MV-4-11 (cell line): ENCODE data around the gene BABAM1.

ENCODE experiments used
- DNase-seq: peaks from one replicate; lab custom pipeline; 2025; lab: John Stamatoyannopoulos, UW

Gene BABAM1

DNA sequence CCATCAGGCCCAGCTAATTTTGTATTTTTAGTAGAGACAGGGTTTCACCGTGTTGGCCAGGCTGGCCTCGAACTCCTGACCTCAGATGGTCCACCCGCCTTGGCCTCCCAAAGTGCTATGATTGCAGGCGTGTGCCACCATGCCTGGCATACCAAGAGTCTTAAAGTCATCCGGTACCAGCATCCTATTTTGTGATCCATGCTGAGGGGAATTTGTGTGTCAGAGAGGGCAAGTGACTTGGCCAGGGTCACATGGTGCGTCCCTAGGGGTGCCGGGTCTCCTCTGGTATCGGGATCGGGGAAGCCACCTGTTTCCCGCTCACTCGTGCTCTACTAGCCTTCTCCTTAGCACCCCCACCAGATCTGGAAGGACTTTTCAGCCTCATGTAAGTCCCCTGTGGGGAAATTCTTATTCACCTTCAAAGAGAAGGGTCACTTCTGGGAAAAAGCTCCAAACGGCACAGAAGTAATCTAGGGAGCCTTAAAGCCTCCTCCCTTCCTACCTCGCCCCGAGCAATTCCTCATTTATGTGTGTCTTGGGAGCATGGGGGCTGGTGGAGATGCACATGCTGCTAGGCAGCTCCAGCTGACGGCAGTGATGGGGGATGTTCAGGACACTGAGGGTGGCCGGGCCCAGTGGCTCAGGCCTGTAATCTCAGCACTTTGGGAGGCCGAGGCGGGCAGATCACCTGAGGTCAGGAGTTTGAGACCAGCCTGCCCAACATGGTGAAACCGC, 8.4 kb downstream of the BABAM1 start:
- DNase-seq = no peak

DNA sequence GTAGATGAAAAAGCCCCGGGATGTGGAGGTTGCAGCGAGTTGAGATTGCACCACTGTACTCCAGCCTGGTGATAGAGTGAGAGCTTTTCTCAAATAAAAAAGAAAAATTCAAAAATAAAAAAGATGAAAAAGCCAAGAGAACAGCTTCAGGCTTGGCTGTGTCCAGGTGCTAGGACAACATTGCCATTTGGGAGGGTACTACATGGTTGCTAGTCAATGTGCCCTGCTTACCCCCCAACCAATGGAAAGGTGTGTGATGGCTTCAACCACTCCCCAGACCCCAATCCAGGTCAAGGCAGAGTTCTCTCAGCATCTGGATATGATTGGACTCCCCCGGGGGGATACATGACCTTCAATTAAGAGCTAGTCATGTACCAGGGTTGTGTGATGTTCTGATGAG, 12.2 kb downstream of the BABAM1 start:
- DNase-seq = no peak

DNA sequence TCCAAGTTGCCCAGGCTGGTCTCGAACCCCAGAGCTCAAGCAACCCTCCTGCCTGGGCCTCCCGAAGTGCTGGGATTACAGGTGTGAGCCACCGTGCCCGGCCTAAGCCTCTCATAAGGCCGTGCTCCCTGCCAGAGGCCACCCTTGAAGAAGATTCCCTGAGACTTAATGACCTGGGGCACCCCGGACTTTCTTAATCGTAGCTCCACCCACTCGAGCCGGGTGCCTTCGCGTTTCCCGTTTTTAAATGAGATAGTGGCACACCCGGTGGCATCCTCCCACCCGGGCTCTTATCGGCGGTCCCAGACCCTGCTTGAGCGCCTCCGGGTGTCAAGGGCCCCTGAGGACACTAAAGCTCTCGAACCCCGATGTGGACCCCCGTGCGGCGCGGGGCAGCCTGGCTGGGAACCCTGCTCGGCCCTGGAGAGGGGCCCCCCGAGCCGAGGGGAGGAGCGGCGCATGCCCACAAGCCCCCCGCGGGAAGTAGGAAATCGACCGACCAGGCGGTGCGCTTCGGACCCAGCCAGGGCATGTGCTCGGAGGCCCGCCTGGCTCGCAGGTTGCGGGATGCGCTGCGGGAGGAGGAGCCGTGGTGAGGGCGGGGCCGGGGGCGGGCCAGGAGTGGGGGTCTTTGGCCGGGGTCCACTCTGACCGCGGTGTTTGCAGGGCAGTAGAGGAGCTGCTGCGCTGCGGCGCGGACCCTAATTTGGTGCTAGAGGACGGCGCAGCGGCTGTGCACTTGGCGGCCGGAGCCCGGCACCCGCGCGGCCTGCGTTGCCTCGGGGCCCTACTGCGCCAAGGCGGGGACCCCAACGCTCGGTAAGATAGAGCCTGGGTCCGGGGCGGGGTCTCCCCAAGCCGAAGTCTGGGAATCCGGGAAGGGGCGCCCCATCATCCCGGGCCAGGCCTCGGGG, 14.4 kb downstream of the BABAM1 start, which contains the start of gene ANKLE1:
Gene ANKLE1 (plus strand): TSS at position 511 of the 914 bp plus-strand sequence. CDS start 20 bp downstream, at position 531.
- DNase-seq = peak; percentile 90

DNA sequence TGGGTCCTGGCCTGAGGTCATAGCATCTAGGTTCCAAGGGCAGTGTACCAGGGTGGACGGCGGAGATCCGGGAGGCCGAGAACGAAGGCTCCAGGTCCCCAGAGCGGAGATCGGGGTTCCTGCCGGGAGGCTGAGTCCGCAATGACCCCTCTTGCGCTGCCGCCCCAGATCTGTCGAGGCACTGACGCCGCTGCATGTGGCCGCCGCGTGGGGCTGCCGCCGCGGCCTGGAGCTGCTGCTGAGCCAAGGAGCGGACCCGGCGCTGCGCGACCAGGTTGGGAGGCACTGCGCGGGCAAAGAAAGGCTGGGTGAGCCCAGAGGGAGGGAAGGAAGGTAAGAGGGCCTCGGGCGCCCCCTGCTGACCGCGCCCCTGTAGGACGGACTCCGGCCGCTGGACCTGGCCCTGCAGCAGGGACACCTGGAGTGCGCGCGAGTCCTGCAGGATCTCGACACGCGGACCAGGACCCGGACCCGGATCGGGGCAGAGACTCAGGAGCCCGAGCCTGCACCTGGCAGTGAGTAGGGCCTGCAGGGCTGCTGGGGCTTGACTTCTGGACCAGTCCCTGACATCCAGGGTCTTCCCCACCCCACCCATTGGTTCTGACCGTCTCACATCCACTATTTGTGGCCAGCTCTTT, 15.4 kb downstream of the BABAM1 start:
- DNase-seq = peak; percentile 83

DNA sequence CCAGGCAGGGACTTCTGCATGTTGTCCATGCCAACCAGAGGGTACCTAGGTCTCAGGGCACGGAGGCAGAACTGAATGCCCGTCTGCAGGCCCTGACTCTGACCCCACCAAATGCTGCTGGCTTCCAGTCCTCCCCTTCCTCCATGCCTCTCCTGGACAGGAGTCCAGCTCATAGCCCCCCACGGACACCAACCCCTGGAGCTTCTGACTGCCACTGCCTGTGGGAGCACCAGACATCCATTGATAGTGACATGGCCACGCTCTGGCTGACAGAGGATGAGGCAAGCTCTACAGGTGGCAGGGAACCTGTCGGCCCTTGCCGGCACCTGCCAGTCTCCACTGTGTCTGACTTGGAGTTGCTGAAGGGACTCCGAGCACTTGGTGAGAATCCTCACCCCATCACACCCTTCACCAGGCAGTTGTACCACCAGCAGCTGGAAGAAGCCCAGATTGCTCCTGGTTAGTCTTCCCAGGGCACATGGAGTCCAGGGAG, 16.3 kb downstream of the BABAM1 start:
- no peak for DNase-seq

DNA sequence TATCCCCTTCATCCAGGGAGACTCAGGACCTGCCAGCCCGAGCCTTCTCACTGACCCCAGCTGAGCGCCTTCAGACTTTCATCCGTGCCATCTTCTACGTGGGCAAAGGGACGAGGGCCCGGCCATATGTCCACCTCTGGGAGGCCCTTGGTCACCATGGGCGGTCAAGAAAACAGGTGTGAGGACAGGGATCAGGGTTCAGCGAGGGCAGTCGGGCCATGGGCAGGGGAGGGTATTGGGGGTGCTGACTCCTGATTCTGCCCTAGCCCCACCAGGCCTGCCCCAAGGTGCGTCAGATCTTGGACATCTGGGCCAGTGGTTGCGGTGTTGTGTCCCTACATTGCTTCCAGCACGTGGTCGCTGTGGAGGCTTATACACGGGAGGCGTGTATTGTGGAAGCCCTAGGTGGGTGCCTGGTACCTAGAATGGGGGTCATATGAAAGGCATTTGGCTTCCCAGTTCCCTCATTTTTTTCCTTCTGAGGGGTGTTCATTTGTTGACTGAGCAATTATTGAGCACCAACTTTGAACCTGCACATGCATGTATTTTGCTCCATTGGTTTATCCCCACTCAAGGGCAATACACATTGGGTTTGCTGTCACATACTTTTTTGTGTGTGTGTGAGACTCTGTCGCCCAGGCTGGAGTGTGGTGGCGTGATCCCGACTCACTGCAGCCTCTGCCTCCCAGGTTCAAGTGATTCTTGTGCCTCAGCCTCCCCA, 18.3 kb downstream of the BABAM1 start:
- DNase-seq = no peak

DNA sequence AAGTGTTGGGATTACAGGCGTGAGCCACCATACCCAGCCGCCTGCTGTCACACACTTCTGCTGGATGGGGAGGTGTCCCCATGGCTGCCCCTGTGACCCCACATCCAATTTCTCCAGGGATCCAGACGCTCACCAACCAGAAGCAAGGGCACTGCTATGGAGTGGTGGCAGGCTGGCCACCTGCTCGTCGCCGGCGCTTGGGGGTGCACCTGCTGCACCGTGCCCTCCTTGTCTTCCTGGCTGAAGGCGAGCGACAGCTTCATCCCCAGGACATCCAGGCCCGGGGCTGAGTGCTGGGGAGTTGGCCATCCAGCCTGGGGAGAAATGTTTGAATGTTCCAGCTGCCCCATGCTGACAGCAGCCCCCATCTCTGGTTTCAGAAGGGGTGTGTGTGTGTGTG, 19.0 kb downstream of the BABAM1 start:
- DNase-seq = no peak

DNA sequence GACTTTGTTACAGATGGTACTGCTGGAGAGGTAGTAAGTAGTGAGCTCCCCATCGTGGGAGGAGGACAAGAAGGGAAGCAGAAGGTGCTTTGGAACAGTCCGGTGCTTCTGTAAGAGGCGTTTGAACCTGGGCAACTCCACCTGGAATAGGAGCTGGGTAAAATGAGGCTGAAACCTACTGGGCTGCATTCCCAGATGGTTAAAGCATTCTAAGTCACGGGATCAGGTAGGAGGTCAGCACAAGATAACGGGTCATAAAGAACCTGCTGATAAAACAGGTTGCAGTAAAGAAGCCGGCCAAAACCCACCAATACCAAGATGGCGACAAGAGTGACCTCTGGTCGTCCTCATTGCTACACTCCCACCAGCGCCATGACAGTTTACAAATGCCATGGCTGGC, 19.5 kb downstream of the BABAM1 start:
- DNase-seq = no peak

DNA sequence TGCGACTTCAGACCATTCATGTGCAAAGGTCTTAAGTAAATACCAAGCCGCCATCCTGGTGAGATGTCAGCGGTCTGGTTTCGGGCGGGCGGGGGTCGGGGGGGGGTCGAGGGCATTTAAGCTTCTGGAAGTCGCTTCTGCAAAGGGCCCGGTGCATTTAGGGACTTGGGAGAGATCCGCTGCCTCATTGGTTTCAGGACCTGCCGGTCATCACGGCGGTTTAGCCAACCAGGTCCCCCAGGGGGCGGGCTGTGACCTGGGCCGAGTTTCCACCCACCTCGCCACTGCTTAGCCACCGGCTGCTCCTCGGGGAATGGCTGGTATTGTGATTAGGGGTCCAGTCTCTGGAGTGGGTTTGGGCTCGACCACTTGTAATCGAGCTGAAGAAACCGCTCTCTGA, 22.2 kb downstream of the BABAM1 start:
- peak; percentile 88 for DNase-seq

DNA sequence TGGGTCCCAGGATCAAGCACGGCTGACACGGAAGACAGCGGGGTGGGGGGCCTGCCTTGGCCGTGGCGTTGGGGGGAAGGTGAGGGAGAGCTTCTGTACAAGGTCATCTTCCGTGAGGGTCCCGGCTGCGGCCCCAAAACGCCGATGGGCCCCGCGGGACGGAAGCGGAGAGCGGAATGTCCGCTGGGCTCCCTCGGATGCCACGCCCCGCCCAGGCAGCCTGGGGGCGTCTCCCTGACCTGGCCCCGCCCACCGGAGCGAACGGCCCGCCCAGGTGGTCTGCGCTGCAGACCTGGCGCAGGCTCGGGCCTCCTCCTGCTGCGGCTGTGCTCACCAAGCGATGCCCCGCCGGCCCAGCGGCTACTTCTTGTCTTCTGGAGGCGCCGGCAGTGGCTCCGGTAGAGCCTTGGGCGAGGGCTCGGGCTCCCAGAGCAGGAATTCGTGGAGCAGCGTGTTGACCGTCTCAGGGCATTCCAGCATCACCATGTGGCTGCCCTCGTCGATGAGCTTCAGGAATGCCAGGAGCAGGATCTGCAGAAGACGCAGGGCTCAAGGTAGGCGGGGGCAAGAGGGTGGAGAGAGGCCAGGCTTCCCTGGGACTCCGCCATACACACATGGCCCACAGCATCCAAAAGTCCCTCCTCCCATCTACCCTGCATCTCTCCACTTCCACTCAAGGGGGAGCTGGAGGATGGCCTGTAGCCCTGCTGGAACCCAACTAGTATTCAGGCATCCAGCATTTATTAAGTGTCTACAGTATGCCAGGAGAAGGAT, 25.2 kb downstream of the BABAM1 start:
- peak; percentile 94 for DNase-seq

DNA sequence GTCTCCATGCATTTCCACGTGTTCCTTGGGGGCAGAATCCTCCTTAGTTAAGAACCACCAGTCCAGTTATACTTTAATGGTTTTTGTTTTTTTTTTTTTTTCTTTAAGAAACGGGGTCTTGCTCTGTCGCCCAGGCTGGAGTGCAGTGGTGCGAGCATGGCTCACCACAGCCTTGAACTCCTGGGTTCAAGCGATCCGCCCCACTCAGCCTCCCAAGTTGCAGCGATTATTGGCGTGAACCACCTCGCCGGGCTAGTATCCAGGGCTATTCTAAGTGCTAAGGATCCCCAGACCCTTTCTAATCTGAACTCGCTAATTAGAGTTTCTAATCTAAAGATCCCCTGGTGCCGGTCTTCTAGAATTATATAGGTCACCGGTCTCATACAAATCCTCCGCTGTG, 26.4 kb downstream of the BABAM1 start:
- DNase-seq = no peak

DNA sequence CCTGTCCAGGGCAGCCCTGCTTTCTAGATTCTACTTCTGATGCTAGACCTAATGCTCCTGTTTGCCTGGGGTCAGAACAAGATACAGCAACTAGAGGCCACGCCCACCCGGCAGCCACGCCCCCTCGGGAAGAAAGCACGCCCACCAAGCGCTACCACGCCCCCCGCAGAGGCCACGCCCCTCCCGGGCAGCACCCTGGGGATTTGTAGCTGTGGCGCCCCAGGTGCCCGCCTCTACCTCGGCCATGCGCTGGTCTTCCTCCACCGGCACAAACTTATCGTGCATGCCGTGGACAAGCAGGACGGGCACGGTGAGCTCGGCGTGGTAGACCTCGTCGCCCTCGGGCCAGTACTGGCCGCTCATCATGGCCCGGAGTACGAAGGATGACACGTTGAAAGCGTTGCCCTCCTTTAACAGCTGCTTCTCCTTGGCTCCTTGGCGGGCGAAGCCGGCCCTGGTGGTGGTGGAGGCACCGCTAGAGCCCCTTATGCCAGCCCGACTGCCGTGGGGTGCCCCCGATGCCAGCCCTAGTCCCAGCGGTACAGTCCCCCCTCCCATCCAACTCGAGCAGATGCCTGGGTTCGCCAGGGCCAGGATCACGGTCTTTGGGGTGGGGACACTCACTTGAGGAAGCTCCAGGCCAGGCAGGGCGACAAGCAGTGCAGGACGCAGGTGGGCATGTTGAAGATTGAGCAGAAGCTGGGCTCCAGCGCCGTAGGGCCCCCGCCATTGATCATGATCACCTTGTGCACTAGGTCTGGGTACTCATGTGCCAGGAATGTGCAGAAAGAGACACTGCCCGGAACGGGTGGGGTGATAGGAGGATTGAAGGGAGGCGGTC, 27.0 kb downstream of the BABAM1 start:
- DNase-seq = peak; percentile 37

DNA sequence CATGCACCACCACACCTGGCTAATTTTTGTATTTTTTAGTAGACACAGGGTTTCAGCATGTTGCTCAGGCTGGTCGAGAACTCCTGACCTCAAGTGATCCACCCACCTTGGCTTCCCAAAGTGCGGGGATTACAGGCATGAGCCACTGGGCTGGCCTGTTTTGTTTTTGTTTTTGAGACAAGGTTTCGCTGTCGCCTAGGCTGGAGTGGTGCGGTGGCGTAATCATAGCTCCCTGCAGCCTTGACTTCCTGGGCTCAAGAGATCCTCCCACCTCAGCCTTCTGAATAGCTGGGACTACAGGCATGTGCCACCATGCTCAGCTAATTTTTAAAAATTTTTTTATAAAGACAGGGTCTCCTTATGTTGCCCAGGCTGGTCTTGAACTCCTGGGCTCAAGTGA, 28.3 kb downstream of the BABAM1 start:
- DNase-seq = peak; percentile 37

DNA sequence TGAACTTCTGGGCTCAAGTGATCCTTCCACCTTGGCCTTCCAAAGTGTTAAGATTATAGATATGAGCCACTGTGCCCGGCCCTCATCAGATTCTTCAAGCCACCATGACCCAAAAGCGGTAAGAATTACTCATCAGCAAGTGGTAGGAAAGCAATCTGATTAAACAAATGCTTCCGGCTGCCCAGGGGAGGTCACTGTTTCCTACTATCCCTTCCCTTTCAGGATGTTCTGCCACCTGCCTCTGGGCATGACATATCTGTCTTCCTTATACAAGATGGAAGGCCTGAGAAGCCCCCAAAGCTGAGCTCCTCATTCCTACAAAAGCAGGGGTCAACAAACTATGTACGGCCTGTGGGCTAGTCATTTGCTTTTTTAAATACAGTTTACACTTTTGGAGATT, 29.0 kb downstream of the BABAM1 start:
- peak; percentile 58 for DNase-seq

DNA sequence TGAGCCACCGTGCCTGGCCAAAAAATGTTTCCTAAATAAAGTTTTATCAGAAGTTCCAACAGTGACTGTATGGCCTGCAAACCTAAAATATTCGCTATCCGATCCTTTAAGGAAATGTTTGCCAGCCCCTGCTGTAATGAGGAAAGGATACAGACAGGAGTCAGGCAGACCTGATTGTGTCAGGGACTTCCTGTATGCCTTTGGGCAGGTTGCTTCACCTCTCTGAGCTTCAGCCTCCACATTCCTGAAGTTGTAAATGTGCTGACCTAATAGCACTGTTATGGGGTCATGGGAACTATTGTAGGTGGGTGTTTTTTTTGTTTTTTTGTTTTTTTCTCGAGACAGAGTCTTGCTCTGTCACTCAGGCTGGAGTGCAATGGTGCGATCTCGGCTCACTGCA, 29.7 kb downstream of the BABAM1 start:
- no peak for DNase-seq

DNA sequence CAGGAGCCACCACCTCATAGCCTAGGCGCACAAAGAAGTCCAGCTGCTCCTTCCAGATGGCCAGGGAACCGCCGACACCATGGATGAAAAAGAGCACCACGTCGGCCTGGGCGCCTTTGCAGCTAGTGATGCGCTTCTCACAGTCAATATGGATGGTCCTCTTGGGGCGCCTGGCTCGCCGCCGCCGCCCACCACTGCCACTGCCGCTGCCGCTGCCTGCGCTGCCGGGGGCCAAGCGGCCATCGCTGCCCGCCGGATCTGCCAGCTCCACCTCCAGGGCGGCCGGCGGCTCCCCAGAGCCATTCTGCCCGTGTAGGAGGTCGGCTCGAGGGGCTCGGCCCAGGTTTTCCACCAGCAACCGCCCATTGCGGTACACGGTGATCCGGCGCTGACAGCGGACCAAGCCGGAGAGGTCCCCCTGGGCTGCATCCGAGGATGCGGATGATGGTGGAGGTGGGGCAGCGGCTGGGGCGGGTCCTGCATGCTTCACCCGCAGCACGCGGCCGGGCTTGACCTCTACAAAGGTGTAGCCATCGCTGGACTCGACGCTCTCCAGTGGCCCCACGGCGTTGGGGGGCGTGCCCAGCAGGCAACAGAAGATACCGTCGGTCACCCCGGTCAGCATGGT, 33.9 kb downstream of the BABAM1 start:
- no peak for DNase-seq

DNA sequence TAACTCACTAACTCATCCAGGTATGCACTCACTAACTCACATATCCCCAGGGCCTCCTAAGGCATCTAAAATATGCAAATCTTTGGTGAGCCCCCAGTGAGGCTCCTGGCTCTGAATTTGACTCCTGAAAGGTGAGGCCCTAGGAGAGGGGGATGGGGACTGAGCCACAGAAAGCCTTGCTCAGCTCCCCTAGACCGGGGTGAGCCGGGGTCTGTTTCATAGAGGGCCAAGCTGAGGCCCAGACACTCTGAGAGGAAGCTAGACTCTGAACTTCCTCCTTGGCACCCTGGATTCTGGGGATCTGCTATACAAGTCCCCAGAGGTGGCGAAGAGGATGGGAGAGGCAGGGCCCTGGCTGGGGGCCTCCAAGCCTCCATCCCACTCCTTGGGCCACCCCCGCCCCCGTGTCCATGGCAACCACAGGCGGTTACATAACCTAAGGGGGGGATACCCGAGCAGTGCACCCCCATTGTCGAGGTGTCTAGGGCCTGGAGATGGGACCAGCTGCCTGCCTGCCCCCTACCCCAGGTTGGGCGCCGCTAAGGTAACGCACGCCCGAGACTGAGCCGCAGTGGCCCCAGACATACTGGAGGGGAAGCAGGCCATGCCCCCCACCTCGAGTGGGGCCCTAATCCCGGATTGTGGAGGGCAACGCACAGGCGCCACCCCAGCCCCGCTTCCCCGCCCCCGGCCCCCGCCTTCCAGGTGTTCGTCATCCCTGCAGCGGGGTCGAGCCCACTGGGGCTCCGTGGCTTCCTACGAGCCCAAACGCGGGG, 35.3 kb downstream of the BABAM1 start:
- peak; percentile 55 for DNase-seq

DNA sequence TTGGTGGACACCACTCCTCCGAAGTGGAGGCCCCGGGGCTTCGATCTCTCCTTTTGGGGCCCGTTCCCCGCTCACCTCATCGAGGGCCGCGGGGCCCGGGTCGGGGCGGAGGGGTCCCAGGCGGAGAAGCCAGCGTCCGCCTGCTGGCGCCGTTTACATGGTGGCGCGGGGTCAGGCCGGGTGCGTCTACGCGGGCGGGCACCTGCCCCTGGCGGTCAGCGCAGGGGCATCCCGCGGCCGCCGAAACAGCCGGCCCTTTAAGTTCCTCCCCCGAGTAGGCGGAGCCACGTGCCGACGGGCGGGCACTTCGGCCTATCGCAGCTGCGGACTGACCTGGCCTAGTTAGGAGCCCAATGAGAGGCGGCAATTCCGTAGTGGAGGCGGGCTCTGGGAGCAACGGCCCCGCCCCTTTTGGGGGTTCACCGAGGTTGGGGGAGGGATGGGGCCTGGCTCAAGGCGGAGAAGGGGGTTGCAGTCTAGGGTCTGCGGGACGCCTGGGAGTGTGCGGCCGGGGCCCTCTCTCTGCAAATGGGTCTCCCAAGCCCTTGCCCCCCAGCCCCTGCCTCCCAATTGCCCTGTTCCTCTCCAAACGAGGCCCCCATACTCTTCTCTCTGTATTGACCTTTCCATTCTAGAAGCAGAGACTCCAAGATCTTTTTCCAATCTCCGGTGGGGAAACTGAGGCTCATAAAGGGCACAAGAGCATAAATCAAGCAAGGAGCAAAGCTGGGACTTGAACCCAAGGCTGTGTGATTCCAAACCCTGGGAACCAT, 36.1 kb downstream of the BABAM1 start, which contains the start of gene ABHD8:
Gene ABHD8 (minus strand): TSS at position 259 of the 773 bp plus-strand sequence. CDS start 1,809 bp downstream, outside the sequence.
- peak; percentile 94 for DNase-seq
